T follicular helper cell (primary cell): Measurements from ENCODE around the gene AGAP5.

ENCODE experiments used
- DNase-seq: peaks from one replicate; pipeline ENCODE4 v3.0.0-alpha.2; 2020; ENCODE audit warnings: low read depth

Gene AGAP5

GRCh38 chr10:73653701-73654100 is 44.2 kb downstream of the AGAP5 start:
- DNase-seq = no peak

DNA sequence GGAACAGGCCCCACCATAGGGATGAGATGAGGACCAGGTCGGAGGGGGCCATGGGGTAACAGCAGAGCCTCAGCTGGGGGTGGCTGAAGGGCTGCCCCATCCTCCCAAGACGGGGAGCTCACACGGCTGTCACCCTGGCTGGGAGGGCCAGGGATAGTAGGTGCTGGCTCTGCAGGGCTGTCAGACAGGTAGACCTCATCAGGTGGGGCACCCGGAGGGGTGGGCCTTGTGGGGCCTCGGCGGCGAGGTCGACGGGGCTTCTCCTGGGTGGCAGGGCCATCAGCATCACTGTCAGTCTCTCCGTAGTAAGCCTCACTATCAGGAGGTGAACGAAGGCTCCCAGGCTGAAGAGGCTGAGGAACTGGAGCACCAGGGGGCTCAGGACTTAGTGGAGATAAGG is 44.7 kb downstream of the AGAP5 start:
- no peak for DNase-seq

GRCh38 chr10:73650537-73651331 is 47.2 kb downstream of the AGAP5 start:
- no peak for DNase-seq

- DNase-seq = no peak
Observed at GRCh38 chr10:73649876-73650536, 47.9 kb downstream of the AGAP5 start.

DNA sequence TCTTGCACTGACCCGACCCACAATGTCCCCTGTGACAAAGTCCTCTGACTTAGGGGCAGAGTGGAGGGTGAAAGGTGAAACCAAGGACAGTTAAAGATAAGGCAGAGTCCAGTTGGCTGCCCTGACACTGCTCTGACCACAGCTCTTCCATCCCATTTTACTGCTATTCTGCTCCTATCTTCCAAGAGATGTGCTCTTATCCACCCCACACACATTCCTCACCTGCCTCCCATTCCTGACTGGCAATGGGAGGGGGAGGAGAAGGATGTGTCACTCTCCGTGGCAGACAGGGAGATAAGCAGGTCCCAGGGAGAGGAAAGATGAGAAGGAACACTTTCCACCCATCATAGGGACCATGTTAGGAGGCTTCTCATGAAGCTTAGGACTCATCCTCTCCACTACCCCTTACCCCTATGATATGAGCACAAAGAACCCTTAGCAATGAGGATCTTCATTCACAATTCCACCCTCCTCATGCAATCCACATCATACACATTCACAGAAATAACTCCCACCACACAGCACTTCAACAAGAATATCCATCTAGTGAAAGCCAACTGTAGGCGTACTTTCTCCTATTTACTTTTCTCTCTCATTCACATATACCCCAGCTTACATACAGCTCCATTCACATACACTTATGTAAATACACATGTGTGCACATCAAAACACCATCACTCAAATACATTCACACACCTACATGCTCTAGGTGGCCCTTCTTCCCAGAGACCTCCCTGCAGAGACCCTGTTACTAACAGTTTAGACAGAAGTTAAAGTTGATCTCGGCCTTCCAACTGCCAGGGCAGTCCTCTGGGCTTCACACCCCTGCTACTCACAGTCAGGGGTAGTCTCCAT is 48.7 kb downstream of the AGAP5 start:
- no peak for DNase-seq

DNA sequence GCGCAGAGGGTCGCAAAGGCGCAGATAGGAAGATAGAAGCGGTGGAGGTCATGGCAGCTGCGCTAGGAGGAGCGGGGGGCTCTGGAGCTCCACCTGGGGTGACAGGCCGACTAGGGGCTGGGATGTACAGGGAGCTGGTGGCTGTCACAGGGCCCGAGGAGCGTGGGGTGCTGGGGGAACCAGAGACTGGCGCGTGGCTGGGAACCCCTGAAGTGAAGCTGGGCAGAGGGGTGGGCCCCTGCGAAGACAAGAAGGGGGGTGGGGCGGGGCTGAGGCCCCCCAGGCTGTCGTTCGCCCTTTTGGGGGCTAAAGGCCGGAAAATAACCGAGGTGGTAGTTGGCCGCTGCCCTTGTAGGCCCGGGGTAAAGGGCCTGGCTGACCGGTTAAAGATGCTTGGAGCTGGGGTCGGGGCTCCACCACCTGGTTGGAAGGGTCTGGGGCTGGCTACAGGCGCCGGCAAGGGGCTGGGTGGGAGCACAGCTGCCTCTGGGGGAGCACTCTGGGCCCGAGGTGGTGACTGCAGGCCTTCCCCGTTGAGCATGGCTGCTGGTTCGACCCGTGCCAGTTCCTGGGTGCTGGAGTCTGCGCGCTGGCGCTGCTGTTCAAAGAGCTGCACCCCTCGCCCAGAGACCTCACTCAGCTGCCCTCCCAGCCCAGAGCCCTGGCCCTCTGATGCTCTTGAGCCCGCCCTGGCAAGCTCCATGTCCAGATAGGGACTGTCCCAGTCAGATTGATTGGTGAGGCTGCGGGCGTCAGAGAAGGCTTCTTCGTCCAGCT is 49.8 kb downstream of the AGAP5 start:
- DNase-seq = no peak

DNA sequence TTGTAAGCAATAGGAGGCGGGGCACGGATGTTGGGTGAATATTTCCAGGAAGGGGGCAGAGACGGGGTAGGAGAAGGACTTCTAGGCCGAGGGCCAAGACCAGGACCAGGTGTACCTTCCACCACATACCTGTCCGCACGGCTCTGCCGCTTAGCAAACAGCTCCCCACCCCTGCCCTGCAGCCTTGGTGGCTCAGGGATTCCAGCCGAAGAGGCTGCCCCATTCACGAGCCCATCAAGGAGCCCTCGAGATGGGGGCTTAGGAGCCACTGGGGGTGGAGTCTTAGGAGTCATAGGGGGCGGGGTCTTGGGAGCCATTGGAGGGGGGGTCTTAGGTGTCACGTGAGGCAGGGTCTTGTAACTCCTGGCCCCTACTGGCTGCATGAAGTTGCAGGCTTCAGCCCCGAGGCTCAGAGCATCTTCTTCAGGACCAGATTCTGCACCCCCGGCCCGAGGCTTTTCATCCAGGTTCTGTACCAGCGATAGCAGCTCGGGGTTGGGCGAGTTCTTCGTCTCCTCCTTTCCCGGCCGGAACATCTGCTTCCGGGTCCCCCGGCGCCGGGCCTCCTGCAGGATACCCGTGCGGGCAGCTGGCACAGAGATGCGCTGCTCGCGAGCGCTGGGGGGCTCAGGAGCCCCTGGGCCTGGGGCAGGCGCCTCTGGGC is 50.6 kb downstream of the AGAP5 start:
- DNase-seq = no peak

DNA sequence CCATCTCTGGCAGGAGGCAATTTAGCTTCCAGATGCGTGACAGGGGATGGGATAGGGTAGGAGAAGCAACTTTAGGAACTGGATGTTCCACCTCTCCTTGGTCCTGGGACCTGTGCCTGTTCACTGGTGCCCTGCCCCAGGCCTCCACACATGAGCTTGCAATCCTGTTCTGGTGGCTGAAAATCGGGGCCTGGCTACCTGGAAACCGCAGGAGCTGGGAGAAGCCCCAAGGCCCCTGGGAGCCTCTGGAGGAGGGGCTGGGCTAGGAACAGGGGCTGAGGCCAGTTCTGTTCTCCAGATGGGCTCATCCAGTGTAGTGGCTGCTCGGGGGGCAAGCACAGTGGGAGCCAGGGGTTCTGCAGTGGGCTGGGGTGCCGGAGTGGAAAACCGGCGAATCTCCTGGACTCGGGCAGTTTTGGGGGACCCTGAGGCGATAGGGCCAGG is 51.3 kb downstream of the AGAP5 start:
- DNase-seq = no peak

- no peak for DNase-seq
Observed at GRCh38 chr10:73645251-73645650, 52.7 kb downstream of the AGAP5 start.

DNA sequence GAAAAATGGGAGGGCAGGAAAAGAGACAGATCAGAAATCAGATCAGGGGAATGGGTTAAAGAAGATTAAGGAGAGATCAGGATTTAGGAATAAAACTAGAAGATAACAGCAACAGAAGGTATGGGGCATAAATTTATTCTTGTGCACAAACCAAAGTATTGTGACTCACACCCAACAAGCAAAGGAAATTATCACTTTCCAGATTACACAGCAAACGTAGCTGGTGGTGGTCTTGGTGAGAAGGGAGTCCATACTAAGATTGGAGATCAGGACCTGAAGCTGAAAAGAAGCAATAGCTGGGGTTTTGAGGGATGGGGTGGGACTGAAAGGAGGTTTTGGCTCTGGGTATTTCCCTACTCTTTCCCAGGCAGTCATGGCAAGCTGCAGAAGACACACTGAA is 53.1 kb downstream of the AGAP5 start:
- no peak for DNase-seq

DNA sequence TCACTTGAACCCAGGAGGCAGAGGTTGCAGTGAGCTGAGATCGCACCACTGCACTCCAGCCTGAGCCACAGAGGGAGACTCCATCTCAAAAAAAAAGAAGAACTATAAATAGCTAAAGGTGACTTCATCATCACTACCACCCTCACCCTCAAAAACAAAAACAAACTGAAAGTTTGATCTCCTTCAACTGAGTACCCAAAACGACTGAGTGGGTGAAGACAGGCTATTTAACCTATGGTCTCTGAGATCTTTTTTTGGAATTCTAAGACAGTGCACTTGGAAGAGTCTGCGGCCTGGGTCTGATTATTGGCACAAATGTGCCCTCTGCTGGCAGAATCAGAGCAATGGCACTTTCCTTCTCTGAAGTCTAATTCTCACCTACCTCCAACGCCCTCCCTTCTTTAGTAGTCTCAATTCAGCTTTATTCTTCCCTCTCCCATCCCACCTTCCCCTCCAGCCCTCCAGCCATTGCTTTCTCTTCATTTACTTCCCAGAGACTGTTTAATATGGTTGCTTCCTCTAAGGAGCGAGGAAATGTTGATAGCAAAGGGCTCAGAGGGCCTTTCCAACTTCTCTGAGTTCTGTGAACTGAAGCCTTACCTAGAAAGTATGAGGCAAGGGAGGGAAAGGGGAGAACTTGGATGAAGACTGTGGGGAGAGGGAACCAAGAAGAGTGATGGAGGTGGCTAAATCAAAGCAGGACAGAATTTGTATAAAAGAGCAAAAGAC is 53.7 kb downstream of the AGAP5 start:
- peak; percentile 34 for DNase-seq

DNA sequence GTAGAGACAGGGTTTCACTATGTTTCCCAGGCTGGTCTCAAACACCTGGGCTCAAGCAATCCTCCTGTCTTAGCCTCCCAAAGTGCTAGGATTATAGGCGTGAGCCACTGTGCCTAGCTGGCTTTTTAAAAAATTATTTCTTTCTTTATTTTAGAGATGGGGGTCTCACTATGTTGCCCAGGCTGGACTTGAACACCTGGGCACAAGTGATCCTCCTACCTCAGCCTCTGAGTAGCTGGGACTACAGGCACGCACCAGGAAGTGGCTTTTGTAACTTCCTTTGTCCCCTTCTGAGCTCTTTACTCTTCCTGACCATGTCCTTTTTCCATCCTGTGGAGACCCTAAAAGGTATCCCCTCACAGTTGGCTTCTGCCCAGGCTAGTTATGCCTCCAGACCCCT is 54.5 kb downstream of the AGAP5 start:
- no peak for DNase-seq

DNA sequence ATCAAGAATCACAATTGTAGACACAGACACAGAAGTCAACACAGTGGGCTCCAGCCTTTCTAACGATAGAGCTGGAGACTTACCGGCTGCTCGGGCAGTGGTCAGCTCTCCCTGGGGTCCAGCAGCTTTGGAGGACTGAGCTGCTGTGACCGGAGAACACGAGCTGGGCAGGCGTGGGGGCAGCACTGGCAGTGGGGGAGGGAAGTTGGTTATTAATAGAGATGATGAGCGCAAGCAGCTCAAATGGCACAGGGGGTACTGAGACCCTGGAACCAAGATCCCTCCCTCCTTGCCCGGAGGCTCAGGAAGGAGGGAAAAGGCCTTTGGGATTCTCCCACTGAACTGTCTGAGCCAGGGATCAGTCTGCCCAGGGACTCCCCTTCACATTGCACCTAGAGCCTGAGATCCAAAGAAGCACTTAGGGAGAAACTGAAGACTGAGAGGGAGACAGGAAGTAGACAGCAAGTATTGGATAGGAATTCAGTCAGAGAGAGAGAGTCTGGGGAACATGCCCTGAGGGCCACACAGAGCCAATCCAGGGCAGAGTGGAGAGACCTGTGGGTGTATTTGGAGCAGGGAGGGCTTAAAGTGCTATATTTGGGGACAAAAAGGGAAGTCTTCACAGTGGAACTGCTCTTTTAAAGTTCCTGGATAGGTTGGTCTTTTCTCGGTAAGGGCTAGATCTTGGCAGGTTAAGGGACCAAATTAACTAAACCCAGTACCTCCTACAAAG is 56.4 kb downstream of the AGAP5 start, which contains the start of gene MYOZ1:
MYOZ1 (minus strand) TSS at position 147 of the 733 bp plus-strand sequence. CDS start 1,457 bp downstream, outside the sequence.
- no peak for DNase-seq

DNA sequence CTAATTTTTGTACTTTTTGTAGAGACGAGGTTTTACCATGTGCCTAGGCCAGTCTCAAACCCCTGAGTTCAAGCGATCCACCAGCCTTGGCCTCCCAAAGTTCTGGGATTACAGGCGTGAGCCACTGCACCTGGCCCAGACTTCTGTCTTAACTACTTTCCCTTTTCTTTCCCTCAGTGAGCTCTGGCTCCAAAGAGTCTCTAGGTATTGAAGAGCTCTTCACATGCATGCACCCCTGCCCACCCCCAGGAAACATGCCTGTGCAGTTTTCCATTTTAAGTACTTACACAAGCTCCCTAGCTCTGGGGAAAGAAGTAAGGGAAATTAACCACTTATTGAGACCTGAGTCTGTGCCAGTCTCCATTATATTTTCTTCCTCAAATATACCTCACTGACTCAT is 58.6 kb downstream of the AGAP5 start:
- DNase-seq = no peak

DNA sequence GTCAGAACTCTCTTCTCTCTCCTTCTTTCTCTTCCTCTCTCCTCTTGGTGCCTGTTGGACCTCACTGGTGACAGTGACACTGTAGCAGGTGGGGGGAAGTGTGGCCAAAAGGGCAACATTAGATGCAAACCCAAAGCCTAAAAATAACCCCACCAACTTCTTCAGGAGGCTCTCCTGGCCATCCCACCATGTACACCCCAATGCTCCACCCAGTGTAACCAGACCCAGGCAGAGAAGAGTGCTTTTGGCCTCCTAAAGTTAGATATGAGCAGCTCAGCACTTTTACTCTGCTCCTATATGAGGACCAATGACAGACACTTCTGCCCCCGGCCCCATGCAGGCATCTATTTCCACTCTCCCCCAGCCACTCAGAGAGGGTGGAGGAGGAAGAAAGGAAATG is 62.1 kb downstream of the AGAP5 start:
- no peak for DNase-seq

GRCh38 chr10:73634421-73634820 is 63.5 kb downstream of the AGAP5 start:
- DNase-seq = no peak

DNA sequence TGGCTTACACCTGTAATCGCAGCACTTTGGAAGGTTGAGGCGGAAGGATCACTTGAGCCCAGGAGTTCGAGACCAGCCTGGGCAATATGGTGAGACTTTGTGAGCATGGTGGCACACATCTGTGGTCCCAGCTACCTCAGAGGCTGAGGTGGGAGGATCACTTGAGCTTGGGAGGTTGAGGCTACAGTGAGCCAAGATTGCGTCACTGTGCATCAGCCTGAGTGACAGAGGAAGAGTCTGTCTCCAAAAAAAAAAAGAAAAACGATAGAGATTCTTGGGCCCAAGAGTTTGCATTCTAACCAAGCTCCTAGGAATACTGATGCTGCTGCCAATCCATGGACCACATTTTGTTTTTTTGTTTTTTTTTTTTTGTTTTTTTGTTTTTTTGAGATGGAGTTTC is 68.7 kb downstream of the AGAP5 start:
- DNase-seq = no peak

GRCh38 chr10:73628405-73628804 is 69.5 kb downstream of the AGAP5 start:
- DNase-seq = no peak

- no peak for DNase-seq
Observed at GRCh38 chr10:73627300-73627699, 70.6 kb downstream of the AGAP5 start.
